Activated CD8-positive, alpha-beta memory T cell treated with anti-CD3 and anti-CD28 coated beads, Interleukin-2, amount 50 U/mL, for 24 hours (primary cell): ENCODE results near the gene FGF8.

ENCODE experiments used
- DNase-seq: peaks from one replicate; pipeline ENCODE4 v3.0.0-alpha.2; 2020; ENCODE audit errors: extremely low read depth

FGF8 gene

DNA sequence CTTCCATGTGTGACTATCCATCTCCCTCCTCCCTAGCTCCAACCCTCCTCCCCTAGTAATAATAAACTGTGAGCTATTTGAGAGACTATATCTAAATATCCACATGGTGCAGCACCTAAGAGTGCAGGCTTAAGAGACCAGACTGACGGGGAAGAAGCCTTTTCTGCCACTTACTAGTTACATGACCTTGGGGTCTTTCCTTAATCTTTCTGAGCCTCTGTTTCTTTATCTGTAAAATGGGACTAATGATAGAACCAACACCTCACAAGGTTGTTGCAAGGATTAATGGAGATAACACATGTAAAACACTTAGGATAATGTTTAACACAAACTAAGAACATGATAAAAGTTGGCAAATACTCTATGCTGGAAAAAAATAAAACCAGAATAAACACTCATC lies 43.8 kb downstream of the FGF8 start:
- DNase-seq: no peak

DNA sequence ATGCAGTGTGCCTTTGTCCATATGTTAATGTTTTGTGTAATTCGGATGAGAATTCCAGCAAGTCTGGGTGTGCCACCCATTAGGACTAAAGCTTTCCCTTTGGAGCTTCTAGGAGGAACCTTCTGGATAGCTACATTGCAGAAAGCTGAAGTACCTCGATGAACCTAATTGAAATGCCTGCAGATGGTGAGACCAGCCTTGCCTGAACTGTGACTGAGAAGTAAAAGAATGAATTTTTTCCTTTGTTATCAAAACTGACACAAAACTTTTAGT lies 49.9 kb downstream of the FGF8 start:
- DNase-seq: no peak

GRCh38 chr10:101725296-101726114 lies 50.4 kb downstream of the FGF8 start:
- no peak for DNase-seq

DNA sequence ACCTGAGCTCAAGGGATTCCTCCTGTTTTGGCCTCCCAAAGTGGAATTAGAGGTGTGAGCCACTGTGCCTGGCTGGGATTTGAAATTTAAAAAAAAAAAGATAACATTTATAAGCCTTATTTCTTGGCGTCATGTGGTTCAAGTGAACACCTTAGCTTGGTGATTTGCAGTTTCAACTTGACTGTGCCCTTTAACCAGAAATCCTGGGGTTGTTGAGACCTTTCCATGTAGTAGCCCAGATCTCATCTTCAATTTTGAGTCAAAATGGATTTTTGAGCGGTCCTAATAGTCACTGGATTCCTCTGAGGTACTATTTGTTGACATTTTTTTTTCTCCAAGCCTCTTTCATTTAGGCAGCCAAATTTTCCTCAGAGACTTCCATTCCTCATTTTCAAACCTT lies 51.5 kb downstream of the FGF8 start:
- DNase-seq: no peak

DNA sequence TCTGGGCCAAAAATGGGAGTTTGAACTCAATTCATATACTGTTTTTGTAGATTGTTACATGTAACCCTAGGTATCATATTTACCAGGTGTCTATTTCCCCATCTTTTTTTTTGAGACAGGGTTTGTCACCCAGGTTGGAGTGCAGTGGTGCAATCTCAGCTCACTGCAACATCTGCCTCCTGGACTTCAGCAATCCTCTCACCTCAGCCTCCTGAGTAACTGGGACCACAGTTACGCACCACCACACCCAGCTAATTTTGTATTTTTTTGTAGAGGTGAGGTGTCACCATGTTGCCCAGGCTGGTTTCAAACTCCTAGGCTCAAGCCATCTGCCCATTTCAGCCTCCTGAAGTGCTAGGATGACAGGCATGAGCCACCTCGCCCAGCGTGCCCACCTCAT lies 52.7 kb downstream of the FGF8 start:
- DNase-seq: no peak

- DNase-seq: no peak
These were observed 54.1 kb downstream of the FGF8 start for GRCh38 chr10:101721806-101722205.

DNA sequence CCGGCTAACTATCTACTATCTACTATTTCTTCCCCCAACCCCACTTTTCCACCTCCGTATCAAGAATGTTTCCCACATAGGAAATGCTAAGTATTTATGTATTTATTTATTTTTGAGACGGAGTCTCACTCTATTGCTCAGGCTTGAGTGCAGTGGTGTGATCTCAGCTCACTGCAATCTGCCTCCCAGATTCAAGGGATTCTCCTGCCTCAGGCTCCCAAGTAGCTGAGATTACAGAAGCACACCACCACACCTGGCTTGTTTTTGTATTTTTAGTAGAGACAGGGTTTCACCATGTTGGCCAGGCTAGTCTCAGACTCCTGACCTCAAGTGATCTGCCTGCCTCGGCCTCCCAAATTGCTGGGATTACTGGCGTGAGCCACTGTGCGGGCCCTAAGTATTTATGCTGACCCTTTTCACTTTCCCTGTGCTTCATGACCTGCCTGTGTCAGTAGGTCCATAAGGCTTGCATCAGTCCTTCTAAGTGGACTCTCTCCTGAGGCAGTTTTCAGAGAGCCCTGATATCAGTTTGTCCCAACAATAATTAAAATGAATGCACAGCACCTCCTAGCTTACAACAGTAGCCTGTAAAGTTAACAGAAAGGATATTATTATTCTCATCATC lies 55.2 kb downstream of the FGF8 start:
- DNase-seq: no peak
